ENCODE data around the gene CDK6. TPM values are rescaled to one million over a fixed set of nuclear protein-coding genes. Genes with fewer than 3 reads are reported as not detected.

CDK6 gene
- total RNA-seq, 4 donors from 2014 or later: 11.2 to 18.5 (median 13.2) TPM

GRCh38 chr7:92631067-92631849, 205.1 kb downstream of the CDK6 start:
- DNase-seq: no peak
- Histone ChIP-seq H3K27ac (no peak overlapping the region), H3K9me3 (no peaks in the 10 kb centered on the region), H3K27me3 (no peaks in the 10 kb centered on the region), H3K36me3 (no peaks in the 10 kb centered on the region), H3K4me1 (peaks cover 0 to 21% of the 10 kb centered on the region in 2 donors), H3K4me3 (replicated peaks in 1 of 3) (no peak overlapping the region)
- TF ChIP-seq CTCF (IDR thresholded peaks at IDR 0.05) (no peak), POLR2A (IDR thresholded peaks at IDR 0.05) (no peak)
- intact Hi-C loops (cut with DNase I): no loop called here
- WGBS, 2 donors: 83 to 94% methylated on average over 5 of the region's 5 CpGs

GRCh38 chr7:92629779-92630178, 206.6 kb downstream of the CDK6 start:
- H3K27ac ChIP-seq: no peak overlapping the region
- WGBS, 2 donors: 100% methylated on average over 2 of the region's 2 CpGs
- H3K27me3 ChIP-seq: no peaks in the 10 kb centered on the region
- H3K36me3 ChIP-seq: no peaks in the 10 kb centered on the region
- peaks cover 0 to 15% of the 10 kb centered on the region in 2 donors for H3K4me1 ChIP-seq
- intact Hi-C loops (cut with DNase I): loop anchor here (10.0 kb wide), 1 partner anchor 355 kb away; no protein-coding TSS in a partner anchor
- DNase-seq: no peak
- TF ChIP-seq POLR2A (IDR thresholded peaks at IDR 0.05) (no peak), CTCF (IDR thresholded peaks at IDR 0.05) (no peak)
- H3K4me3 ChIP-seq (replicated peaks in 1 of 3): no peak overlapping the region
- H3K9me3 ChIP-seq: no peaks in the 10 kb centered on the region

- 97 to 98% methylated on average over 4 of the region's 4 CpGs for WGBS, 2 donors
Measured at GRCh38 chr7:92627956-92628355, 208.4 kb downstream of the CDK6 start.

GRCh38 chr7:92626281-92626809, 210.0 kb downstream of the CDK6 start:
- 92 to 97% methylated on average over 4 of the region's 4 CpGs for WGBS, 2 donors
- Histone ChIP-seq H3K4me1 (no peaks in the 10 kb centered on the region), H3K9me3 (no peaks in the 10 kb centered on the region), H3K36me3 (no peaks in the 10 kb centered on the region), H3K4me3 (replicated peaks in 1 of 3) (no peak overlapping the region), H3K27ac (no peak overlapping the region), H3K27me3 (no peaks in the 10 kb centered on the region)
- no peak for DNase-seq
- intact Hi-C loops (cut with DNase I): loop anchor here (10.0 kb wide), 1 partner anchor 358 kb away; no protein-coding TSS in a partner anchor
- TF ChIP-seq POLR2A (IDR thresholded peaks at IDR 0.05) (no peak), CTCF (IDR thresholded peaks at IDR 0.05) (no peak)

More at GRCh38 chr7:92627956-92628355, 208.4 kb downstream of the CDK6 start:
- Histone ChIP-seq H3K27me3 (no peaks in the 10 kb centered on the region), H3K4me3 (replicated peaks in 1 of 3) (no peak overlapping the region), H3K9me3 (no peaks in the 10 kb centered on the region), H3K4me1 (peaks cover 0 to 2% of the 10 kb centered on the region in 2 donors), H3K36me3 (no peaks in the 10 kb centered on the region), H3K27ac (no peak overlapping the region)
- TF ChIP-seq POLR2A (IDR thresholded peaks at IDR 0.05) (no peak), CTCF (IDR thresholded peaks at IDR 0.05) (no peak)
- DNase-seq: no peak
- intact Hi-C loops (cut with DNase I): loop anchor here (10.0 kb wide), 1 partner anchor 357 kb away; no protein-coding TSS in a partner anchor

- TF ChIP-seq CTCF (IDR thresholded peaks at IDR 0.05) (no peak), POLR2A (IDR thresholded peaks at IDR 0.05) (no peak)
- no peaks in the 10 kb centered on the region for H3K36me3 ChIP-seq
- no peak for DNase-seq
- no peak overlapping the region for H3K27ac ChIP-seq
- H3K9me3 ChIP-seq: no peaks in the 10 kb centered on the region
- no peak overlapping the region for H3K4me3 ChIP-seq (replicated peaks in 1 of 3)
- H3K4me1 ChIP-seq: no peaks in the 10 kb centered on the region
- no peaks in the 10 kb centered on the region for H3K27me3 ChIP-seq
- intact Hi-C loops (cut with DNase I): loop anchor here (10.0 kb wide), 1 partner anchor 359 kb away; no protein-coding TSS in a partner anchor
Measured at GRCh38 chr7:92625617-92626016, 210.8 kb downstream of the CDK6 start.

Data from thyroid gland (tissue), 4 donors.